Uterus (tissue), 4 donors: ENCODE results near the gene CCL21. TPM values are rescaled to one million over a fixed set of nuclear protein-coding genes. Genes with fewer than 3 reads are reported as not detected.

Experiments used
- DNase-seq, 2 donors: peaks; one replicate each; pipeline ENCODE4 v3.0.0-alpha.2; 2019 to 2020
- H3K27ac ChIP-seq, 2 donors: fragments of 200-600 bp; sonication (generic); 1 replicate in 1 of 2; 2 replicates in 1 of 2; pipeline ENCODE4 v1.5.1; 2016 to 2018
- H3K27me3 ChIP-seq, 2 donors: fragments of 200-600 bp; sonication (generic); one replicate each; pipeline ENCODE4 v1.5.1; 2018 to 2019; ENCODE audit warnings: control low read depth in 1 of 2
- H3K36me3 ChIP-seq, 2 donors: fragments of 200-600 bp; sonication (generic); one replicate each; pipeline ENCODE4 v1.5.1; 2019; ENCODE audit warnings: control low read depth in 1 of 2
- H3K4me1 ChIP-seq, 2 donors: fragments of 200-600 bp; sonication (generic); one replicate each; pipeline ENCODE4 v1.5.1; 2018 to 2019; ENCODE audit warnings: control low read depth in 1 of 2
- H3K4me3 ChIP-seq, 2 donors: fragments of 200-600 bp; sonication (generic); 1 replicate in 1 of 2; 2 replicates in 1 of 2; pipeline ENCODE4 v1.5.1; 2018 to 2019; ENCODE audit warnings: mild to moderate bottlenecking in 1 of 2
- H3K9me3 ChIP-seq, 2 donors: fragments of 200-600 bp; sonication (generic); one replicate each; pipeline ENCODE4 v1.5.1; 2019; ENCODE audit warnings: control low read depth in 1 of 2
- POLR2A ChIP-seq, 2 donors: fragments of 450-650 bp; IDR thresholded peaks; one replicate each; pipeline ENCODE4 v1.6.1; 2016; ENCODE audit warnings: antibody characterized with exemption in 2 of 2, mild to moderate bottlenecking in 1 of 2, moderate library complexity in 1 of 2
- intact Hi-C: fragments of 100-400 bp; cut with DNase I; formaldehyde crosslinking; loops from one replicate; pipeline ENCODE4 v1.15.1; 2023; ENCODE audit warnings: low total_unique reads
- small RNA-seq: library from RNA; depleted of rRNA; stranded (forward); fragments of <200 nt; gene quantifications from one replicate; pipeline ENCODE3, GENCODE V24; 2016
- total RNA-seq, 4 donors: library from RNA; depleted of rRNA in 3 of 4; stranded (reverse); fragments of >200 nt in 3 of 4; gene quantifications; one replicate each; pipeline versions ENCODE4 v1.1.0 to v1.2.4, GENCODE V29; 2014 to 2023
- TF ChIP-seq, protein P1 (sequence below), 4 experiments: fragments of 200-600 bp in 2 of 4; fragments of 450-650 bp in 2 of 4; sonication (generic) in 2 of 4; IDR thresholded peaks; one replicate each; pipeline ENCODE4 v1.5.1; 2016 to 2019; ENCODE audit warnings: antibody characterized with exemption in 4 of 4, mild to moderate bottlenecking in 2 of 4, moderate library complexity in 1 of 4
- donor health status: DM: yes; HTN: yes; CAD: no.

CCL21 gene
- total RNA-seq, 4 donors from 2014 or later: 7.6 to 248 (median 87.1) TPM

DNA sequence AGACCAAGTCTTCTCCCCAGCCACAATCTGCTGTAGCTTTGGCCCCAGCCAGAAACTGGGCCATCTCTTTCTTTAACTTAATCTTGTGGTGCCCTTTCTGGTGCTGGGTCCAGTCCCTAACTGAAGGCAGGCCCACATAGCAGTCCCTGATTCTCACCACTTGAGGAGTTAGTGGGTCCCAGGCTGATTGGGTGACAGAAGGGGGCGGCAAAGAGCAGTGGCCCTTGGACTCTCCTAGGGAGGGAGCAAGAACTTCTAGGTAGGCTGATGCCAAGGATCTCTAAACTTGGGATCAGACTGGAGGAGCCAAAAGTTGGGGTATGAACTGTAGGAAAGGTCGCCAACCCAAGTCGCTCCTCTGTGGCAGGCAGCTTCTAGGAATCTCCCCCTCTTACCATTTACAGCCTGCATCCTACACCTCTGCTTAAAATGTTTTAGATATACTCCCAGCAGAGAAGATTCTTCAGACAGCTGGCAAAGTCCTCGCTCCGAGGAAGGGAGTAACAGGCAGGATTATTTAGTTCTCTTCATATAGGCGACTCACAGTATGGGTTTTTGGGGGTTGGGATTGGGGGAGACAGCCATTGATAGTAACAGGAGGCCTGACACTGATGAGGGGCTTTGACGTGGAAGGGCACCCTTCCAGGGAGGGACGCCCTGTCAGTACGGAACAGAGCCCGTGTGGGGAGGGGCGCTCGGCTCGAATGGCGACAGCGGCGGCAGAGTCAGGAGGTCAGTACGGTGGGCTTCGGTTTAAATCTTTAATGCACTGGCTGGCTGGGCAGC lies 45.5 kb downstream of the CCL21 start:
- peak; percentile 79 to 84 for DNase-seq
- no peaks in the 10 kb centered on the region for H3K27me3 ChIP-seq
- intact Hi-C loops: no loop called here
- H3K4me1 ChIP-seq: no peaks in the 10 kb centered on the region
- TF ChIP-seq, protein P1, sequence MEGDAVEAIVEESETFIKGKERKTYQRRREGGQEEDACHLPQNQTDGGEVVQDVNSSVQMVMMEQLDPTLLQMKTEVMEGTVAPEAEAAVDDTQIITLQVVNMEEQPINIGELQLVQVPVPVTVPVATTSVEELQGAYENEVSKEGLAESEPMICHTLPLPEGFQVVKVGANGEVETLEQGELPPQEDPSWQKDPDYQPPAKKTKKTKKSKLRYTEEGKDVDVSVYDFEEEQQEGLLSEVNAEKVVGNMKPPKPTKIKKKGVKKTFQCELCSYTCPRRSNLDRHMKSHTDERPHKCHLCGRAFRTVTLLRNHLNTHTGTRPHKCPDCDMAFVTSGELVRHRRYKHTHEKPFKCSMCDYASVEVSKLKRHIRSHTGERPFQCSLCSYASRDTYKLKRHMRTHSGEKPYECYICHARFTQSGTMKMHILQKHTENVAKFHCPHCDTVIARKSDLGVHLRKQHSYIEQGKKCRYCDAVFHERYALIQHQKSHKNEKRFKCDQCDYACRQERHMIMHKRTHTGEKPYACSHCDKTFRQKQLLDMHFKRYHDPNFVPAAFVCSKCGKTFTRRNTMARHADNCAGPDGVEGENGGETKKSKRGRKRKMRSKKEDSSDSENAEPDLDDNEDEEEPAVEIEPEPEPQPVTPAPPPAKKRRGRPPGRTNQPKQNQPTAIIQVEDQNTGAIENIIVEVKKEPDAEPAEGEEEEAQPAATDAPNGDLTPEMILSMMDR (IDR thresholded peaks at IDR 0.05): peak; percentile 72 to 84 (median 80)
- TF ChIP-seq POLR2A (IDR thresholded peaks at IDR 0.05): no peak
- peak overlapping the region; percentile 72 to 83 for H3K4me3 ChIP-seq
- no peaks in the 10 kb centered on the region for H3K36me3 ChIP-seq
- peak overlapping the region; percentile 96 to 99 for H3K27ac ChIP-seq
- no peaks in the 10 kb centered on the region for H3K9me3 ChIP-seq

DNA sequence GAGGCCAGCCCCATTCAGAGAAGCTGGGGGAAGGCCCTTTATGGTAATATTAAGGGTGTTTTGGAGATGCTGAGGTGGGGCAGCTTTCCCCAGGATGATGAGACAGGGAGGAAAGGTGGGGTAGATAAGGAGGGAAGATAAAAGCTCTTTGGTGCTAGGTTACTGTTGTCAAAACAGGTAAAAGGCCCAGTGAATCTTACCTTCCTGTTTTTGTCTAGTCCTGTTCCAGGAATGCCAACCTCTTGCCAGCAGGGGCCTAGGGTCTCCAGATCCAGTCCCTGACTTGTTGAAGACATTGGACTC lies 46.7 kb downstream of the CCL21 start:
- H3K4me3 ChIP-seq: no peak overlapping the region
- no peaks in the 10 kb centered on the region for H3K36me3 ChIP-seq
- no peak for DNase-seq
- H3K27me3 ChIP-seq: no peaks in the 10 kb centered on the region
- no peak for TF ChIP-seq POLR2A (IDR thresholded peaks at IDR 0.05)
- TF ChIP-seq, protein P1 (IDR thresholded peaks at IDR 0.05): no peak
- no peak overlapping the region for H3K27ac ChIP-seq
- intact Hi-C loops: no loop called here
- no peaks in the 10 kb centered on the region for H3K9me3 ChIP-seq
- no peaks in the 10 kb centered on the region for H3K4me1 ChIP-seq

DNA sequence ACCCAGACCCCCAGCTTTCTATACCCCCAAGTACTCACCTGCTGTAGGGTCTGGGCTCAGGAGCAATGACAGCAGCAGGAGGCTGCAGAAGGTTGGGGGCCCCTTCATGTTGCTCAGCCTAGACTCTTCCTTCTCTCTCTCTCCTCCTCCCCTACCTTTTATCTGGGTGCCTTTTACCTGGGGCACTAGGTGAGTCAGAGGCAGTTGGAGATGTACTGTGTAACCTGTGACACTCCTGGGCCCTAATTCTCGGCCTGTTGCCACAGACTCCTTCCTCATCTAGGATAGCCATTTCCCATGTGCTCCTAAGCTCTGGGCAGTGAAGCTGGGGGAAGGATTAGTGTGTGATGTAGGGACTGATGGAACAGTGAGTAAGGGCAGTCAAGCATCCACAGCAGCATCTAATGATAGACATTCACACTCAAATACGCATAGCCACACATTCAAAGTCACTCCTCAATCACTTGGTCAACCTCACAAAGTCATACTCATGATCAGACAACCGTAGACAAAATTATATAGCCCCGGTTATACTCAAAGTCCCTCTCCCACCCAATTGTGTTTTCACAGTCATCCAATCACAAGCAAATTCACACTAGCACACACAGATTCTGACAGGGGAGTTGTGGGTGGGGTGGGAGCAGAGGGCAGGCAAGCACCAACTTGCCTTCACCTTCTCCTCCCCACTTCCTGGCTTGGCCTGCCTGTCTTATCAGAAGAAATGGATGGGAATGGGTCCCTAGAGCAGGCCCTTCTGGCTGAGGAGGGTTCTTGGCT lies 47.2 kb downstream of the CCL21 start, which contains the start of gene CCL27:
TSS of gene CCL27 (minus strand) at position 132 of the 777 bp plus-strand sequence. CDS start at position 108, 24 bp downstream.
- DNase-seq: no peak
- Histone ChIP-seq H3K27ac (no peak within 1 kb of the TSS), H3K4me1 (no peaks in the 10 kb centered on the region), H3K9me3 (no peaks in the 10 kb centered on the region), H3K36me3 (no peaks in the 10 kb centered on the region), H3K27me3 (no peaks in the 10 kb centered on the region), H3K4me3 (no peak within 1 kb of the TSS)
- TF ChIP-seq, protein P1 (IDR thresholded peaks at IDR 0.05): no peak
- TF ChIP-seq POLR2A (IDR thresholded peaks at IDR 0.05): no peak
- intact Hi-C loops: no loop called here

DNA sequence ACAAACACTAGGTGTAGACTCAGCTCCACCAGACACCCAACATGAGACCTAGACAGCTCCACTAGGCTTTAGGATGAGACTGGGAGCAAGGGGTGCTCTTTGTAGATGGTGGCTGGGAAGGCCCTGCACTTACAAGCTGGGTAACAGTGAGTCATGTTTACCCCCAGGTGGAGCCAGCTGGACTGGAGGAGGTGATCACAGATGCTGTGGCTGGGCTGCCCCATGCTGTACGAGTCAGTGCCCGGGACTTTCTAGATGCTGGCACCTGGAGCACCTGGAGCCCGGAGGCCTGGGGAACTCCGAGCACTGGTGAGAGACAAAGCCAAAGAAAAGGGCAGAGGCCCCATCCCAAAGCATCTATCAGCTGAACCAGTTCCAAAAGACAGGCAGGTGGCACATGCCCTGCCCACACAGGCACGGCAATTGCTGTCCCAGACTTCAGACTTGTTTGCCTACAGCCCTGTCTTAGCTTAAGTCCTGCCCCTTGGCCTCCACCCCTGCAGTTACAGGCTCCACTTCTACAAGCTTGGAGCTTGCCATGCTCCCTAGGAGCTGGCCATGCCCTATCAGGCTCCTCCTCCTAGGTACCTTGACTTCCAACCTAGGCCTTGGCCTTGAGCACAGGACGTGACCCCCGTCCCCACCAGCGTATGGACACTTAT lies 50.2 kb downstream of the CCL21 start:
- Histone ChIP-seq H3K4me1 (peaks cover 0 to 9% of the 10 kb centered on the region in 2 donors), H3K36me3 (no peaks in the 10 kb centered on the region), H3K9me3 (no peaks in the 10 kb centered on the region), H3K4me3 (no peak overlapping the region), H3K27ac (no peak overlapping the region), H3K27me3 (no peaks in the 10 kb centered on the region)
- intact Hi-C loops: no loop called here
- no peak for TF ChIP-seq POLR2A (IDR thresholded peaks at IDR 0.05)
- TF ChIP-seq, protein P1 (IDR thresholded peaks at IDR 0.05): no peak
- no peak for DNase-seq

Small RNAs within 50 kb of the gene (small RNA-seq; reads per million reads assigned to genes)
- not detected for gene CCL27

Other genes starting within 250 kb of the CCL21 start
- 1 to 10 TPM in 1 of 4 donors, not detected in 3; 2.2 TPM for gene ENHO, start 187.1 kb downstream of the CCL21 start, total RNA-seq
- gene CNTFR, start 120.4 kb downstream of the CCL21 start, total RNA-seq: 10 to 100 TPM in 1 of 4 donors, 1 to 10 TPM in 1, under 1 TPM in 1, not detected in 1; 0.59 to 14.7 (median 6.6) TPM
- 10 to 100 TPM; 18.1 to 39.1 (median 26.9) TPM for gene RPP25L, start 98.0 kb downstream of the CCL21 start, total RNA-seq
- gene DCTN3, start 89.6 kb downstream of the CCL21 start, total RNA-seq: 10 to 100 TPM; 27.7 to 98.0 (median 58.6) TPM
- gene ARID3C, start 81.1 kb downstream of the CCL21 start, total RNA-seq: under 1 TPM in 2 of 4 donors, not detected in 2; 0.35 to 0.82 TPM
- 10 to 100 TPM; 34.1 to 55.2 (median 51.3) TPM for gene SIGMAR1, start 72.3 kb downstream of the CCL21 start, total RNA-seq
- 10 to 100 TPM in 3 of 4 donors, 1 to 10 TPM in 1; 4.4 to 82.9 (median 50.7) TPM for gene GALT, start 63.5 kb downstream of the CCL21 start, total RNA-seq
- 100 to 1,000 TPM in 1 of 4 donors, 10 to 100 TPM in 2, 1 to 10 TPM in 1; 3.2 to 153 (median 49.9) TPM for gene IL11RA, start 58.0 kb downstream of the CCL21 start, total RNA-seq
- gene CCL27, start 47.5 kb downstream of the CCL21 start, total RNA-seq: not detected
- gene CCL19, start 18.9 kb downstream of the CCL21 start, total RNA-seq: 1 to 10 TPM in 1 of 4 donors, under 1 TPM in 1, not detected in 2; 0.55 to 1.3 TPM
- gene PHF24, start 248.1 kb upstream of the CCL21 start, total RNA-seq: 1 to 10 TPM in 1 of 4 donors, under 1 TPM in 3; under 0.01 to 1.5 (median 0.81) TPM